Esophagus muscularis mucosa (tissue), 4 donors: ENCODE results near the gene ZNF140. TPM values are rescaled to one million over a fixed set of nuclear protein-coding genes. Genes with fewer than 3 reads are reported as not detected.
A peak's percentile ranks its signal among the peaks of the same experiment; 100 is the strongest.

ENCODE experiments used
- DNase-seq: peaks from one replicate; pipeline ENCODE4 v3.0.0-alpha.2; 2017; ENCODE audit errors: extremely low spot score
- H3K27ac ChIP-seq, 4 donors: fragments of 200-600 bp; sonication (generic); replicated peaks in 1 of 4; 1 replicate in 3 of 4; 2 replicates in 1 of 4; pipeline ENCODE4 v1.5.1; 2016 to 2019; ENCODE audit warnings: mild to moderate bottlenecking in 1 of 4
- H3K27me3 ChIP-seq, 4 donors: fragments of 200-600 bp; sonication (generic); one replicate each; pipeline versions ENCODE4 v1.5.1 to v1.6.0; 2016 to 2019
- H3K36me3 ChIP-seq, 4 donors: fragments of 200-600 bp; sonication (generic); one replicate each; pipeline ENCODE4 v1.5.1; 2016 to 2019
- H3K4me1 ChIP-seq, 4 donors: fragments of 200-600 bp; sonication (generic); one replicate each; pipeline ENCODE4 v1.5.1; 2016 to 2019
- H3K4me3 ChIP-seq, 4 donors: fragments of 200-600 bp; sonication (generic); 1 replicate in 2 of 4; 2 replicates in 2 of 4; pipeline ENCODE4 v1.5.1; 2016 to 2019; ENCODE audit warnings: mild to moderate bottlenecking in 4 of 4, moderate library complexity in 1 of 4
- H3K9me3 ChIP-seq, 4 donors: fragments of 200-600 bp; sonication (generic); 1 replicate in 3 of 4; 2 replicates in 1 of 4; pipeline ENCODE4 v1.5.1; 2016 to 2019
- CTCF ChIP-seq, 3 experiments: fragments of 200-600 bp in 2 of 3; fragments of 450-650 bp in 1 of 3; sonication (generic) in 2 of 3; IDR thresholded peaks; one replicate each; pipeline ENCODE4 v1.5.1; 2017 to 2019; ENCODE audit warnings: antibody characterized with exemption in 3 of 3, mild to moderate bottlenecking in 2 of 3, moderate library complexity in 1 of 3
- EP300 ChIP-seq: sonication (generic); formaldehyde crosslinking; IDR thresholded peaks from one replicate; pipeline ENCODE4 v1.6.1; 2017; ENCODE audit warnings: antibody characterized with exemption
- POLR2A ChIP-seq: fragments of 450-650 bp; IDR thresholded peaks from one replicate; pipeline ENCODE4 v1.6.1; 2017; ENCODE audit warnings: antibody characterized with exemption, moderate library complexity, mild to moderate bottlenecking, low read depth
- POLR2AphosphoS5 ChIP-seq, 2 donors: sonication (generic); formaldehyde crosslinking; IDR thresholded peaks; one replicate each; pipeline ENCODE4 v1.6.1; 2017; ENCODE audit warnings: antibody characterized with exemption in 2 of 2
- whole genome bisulfite sequencing: methylation state at CpG from one replicate; pipeline ENCODE4 v1.1.5; 2018; 5-methylcytosine and 5-hydroxymethylcytosine counted together
- intact Hi-C: fragments of 100-400 bp; cut with DNase I; formaldehyde crosslinking; loops from one replicate; pipeline ENCODE4 v1.15.1; 2023
- total RNA-seq, 4 donors: library from RNA; depleted of rRNA; stranded (reverse); fragments of >200 nt; gene quantifications; one replicate each; pipeline versions ENCODE4 v1.1.0 to v1.2.1, GENCODE V29; 2016

The ZNF140 gene
- total RNA-seq, 4 donors from 2014 or later, result 12.0 to 13.8 (median 13.1) TPM

- no peak for TF ChIP-seq POLR2AphosphoS5 (IDR thresholded peaks at IDR 0.05)
- no peak for TF ChIP-seq EP300
- no peak for TF ChIP-seq POLR2A
- no peak for TF ChIP-seq CTCF (IDR thresholded peaks at IDR 0.05)
- WGBS, result 100% methylated on average over 2 of the region's 2 CpGs
- H3K36me3 ChIP-seq, result peaks cover 52 to 81% (median 62%) of the 10 kb centered on the region in 4 donors
- H3K27ac ChIP-seq, result no peak overlapping the region
- H3K4me3 ChIP-seq, result no peak overlapping the region
- H3K4me1 ChIP-seq, result peaks cover 3 to 8% (median 7%) of the 10 kb centered on the region in 4 donors
- no peak for DNase-seq
- no peaks in the 10 kb centered on the region for H3K27me3 ChIP-seq
- H3K9me3 ChIP-seq, result peaks cover 1 to 89% (median 73%) of the 10 kb centered on the region in 4 donors
- intact Hi-C loops, result no loop called here
Measured at GRCh38 chr12:133135747-133136146, 55.0 kb downstream of the ZNF140 start.

- peaks cover 69 to 98% (median 78%) of the 10 kb centered on the region in 4 donors for H3K36me3 ChIP-seq
- WGBS, result 97% methylated on average over 2 of the region's 2 CpGs
- H3K9me3 ChIP-seq, result peaks cover 7 to 98% (median 95%) of the 10 kb centered on the region in 4 donors
- H3K27me3 ChIP-seq, result no peaks in the 10 kb centered on the region
- no peak overlapping the region for H3K4me3 ChIP-seq
- intact Hi-C loops, result no loop called here
- TF ChIP-seq POLR2AphosphoS5 (IDR thresholded peaks at IDR 0.05) (no peak), POLR2A (no peak), CTCF (IDR thresholded peaks at IDR 0.05) (no peak), EP300 (no peak)
- H3K27ac ChIP-seq, result no peak overlapping the region
- DNase-seq, result no peak
- no peaks in the 10 kb centered on the region for H3K4me1 ChIP-seq
Measured at GRCh38 chr12:133145981-133146380, 65.3 kb downstream of the ZNF140 start.

- peak overlapping the region in 1 of 4 donors; percentile 7 for H3K4me3 ChIP-seq
- TF ChIP-seq POLR2A, result no peak
- no peak for TF ChIP-seq EP300
- TF ChIP-seq CTCF (IDR thresholded peaks at IDR 0.05), result no peak
- TF ChIP-seq POLR2AphosphoS5 (IDR thresholded peaks at IDR 0.05), result no peak
- H3K27me3 ChIP-seq, result no peaks in the 10 kb centered on the region
- no peaks in the 10 kb centered on the region for H3K4me1 ChIP-seq
- WGBS, result 100% methylated on average over 2 of the region's 2 CpGs
- no peak for DNase-seq
- H3K9me3 ChIP-seq, result peaks cover 22 to 100% (median 99%) of the 10 kb centered on the region in 4 donors
- intact Hi-C loops, result no loop called here
- H3K36me3 ChIP-seq, result peaks cover 58 to 79% (median 69%) of the 10 kb centered on the region in 4 donors
- H3K27ac ChIP-seq, result no peak overlapping the region
Measured at GRCh38 chr12:133156125-133156690, 75.5 kb downstream of the ZNF140 start.

Other genes with a start within 250 kb of the ZNF140 start
- 10 to 100 TPM; 35.7 to 41.7 (median 40.0) TPM for gene CHFR, start 193.3 kb upstream of the ZNF140 start, total RNA-seq
- 1 to 10 TPM; 5.5 to 9.0 (median 6.1) TPM for gene ZNF605, start 124.6 kb upstream of the ZNF140 start, total RNA-seq
- gene ZNF26, start 94.6 kb upstream of the ZNF140 start, total RNA-seq, result 10 to 100 TPM in 2 of 4 donors, 1 to 10 TPM in 2; 9.6 to 15.8 (median 10.9) TPM
- 10 to 100 TPM; 19.5 to 21.2 (median 20.7) TPM for gene ZNF84, start 43.4 kb upstream of the ZNF140 start, total RNA-seq
- 1 to 10 TPM; 1.8 to 4.6 (median 2.6) TPM for gene ZNF891, start 49.4 kb downstream of the ZNF140 start, total RNA-seq
- gene ZNF10, start 49.7 kb downstream of the ZNF140 start, total RNA-seq, result 10 to 100 TPM in 2 of 4 donors, 1 to 10 TPM in 2; 3.4 to 15.4 (median 9.7) TPM
- gene ZNF268, start 100.6 kb downstream of the ZNF140 start, total RNA-seq, result 10 to 100 TPM; 14.1 to 37.2 (median 26.8) TPM
- gene ANHX, start 155.0 kb downstream of the ZNF140 start, total RNA-seq, result not detected